Naive B cell (primary cell): ENCODE results near the gene AK5. TPM values are rescaled to one million over a fixed set of nuclear protein-coding genes. Genes with fewer than 3 reads are reported as not detected.
"Not testable (repeated sequence)": the region's sequence is repeated elsewhere in the genome, so short reads cannot be mapped to it uniquely, and the experiment has no call there.

ENCODE experiments used
- ATAC-seq, 2 donors: fragments of 150-1000 bp; cut with Tn5 transposase; 2 replicates each; pipeline ENCODE4 v1.10.0; 2021; ENCODE audit warnings: low read depth in 2 of 2, mild to moderate bottlenecking in 2 of 2, moderate library complexity in 2 of 2
- DNase-seq: peaks from one replicate; pipeline ENCODE4 v3.0.0; 2022
- H3K27ac Mint-ChIP-seq, 6 donors: one replicate each; pipeline ENCODE4 v1.8.0; 2020 to 2022; ENCODE audit warnings: mild to moderate bottlenecking in 6 of 6, mixed read lengths in 6 of 6, moderate library complexity in 5 of 6, inconsistent platforms in 2 of 6
- H3K27me3 Mint-ChIP-seq, 3 donors: one replicate each; pipeline ENCODE4 v1.8.0; 2021 to 2022; ENCODE audit warnings: mixed read lengths in 3 of 3, mild to moderate bottlenecking in 1 of 3
- H3K36me3 Mint-ChIP-seq, 2 donors: one replicate each; pipeline ENCODE4 v1.8.0; 2020 to 2022; ENCODE audit warnings: mixed read lengths in 2 of 2, inconsistent platforms in 1 of 2, mild to moderate bottlenecking in 1 of 2
- H3K4me1 Mint-ChIP-seq, 3 donors: one replicate each; pipeline ENCODE4 v1.8.0; 2020 to 2022; ENCODE audit warnings: mixed read lengths in 3 of 3, inconsistent platforms in 1 of 3, mild to moderate bottlenecking in 1 of 3, moderate library complexity in 1 of 3
- H3K4me3 Mint-ChIP-seq, 8 donors: one replicate each; pipeline ENCODE4 v1.8.0; 2020 to 2022; ENCODE audit warnings: mild to moderate bottlenecking in 8 of 8, mixed read lengths in 8 of 8, moderate library complexity in 8 of 8, inconsistent platforms in 2 of 8
- H3K9me3 Mint-ChIP-seq, 7 donors: one replicate each; pipeline ENCODE4 v1.8.0; 2020 to 2022; ENCODE audit warnings: mixed read lengths in 7 of 7, mild to moderate bottlenecking in 5 of 7, inconsistent platforms in 2 of 7, moderate library complexity in 1 of 7
- polyA plus RNA-seq, 6 donors: library from polyadenylated mRNA; unstranded; fragments of 300-500 nt; fragmentation: Illumina TruSeq; gene quantifications; one replicate each; pipeline ENCODE4 v1.2.3, GENCODE V29; 2021; ENCODE audit warnings: low read depth in 6 of 6

AK5 gene
- polyA plus RNA-seq, 6 donors from 2014 or later = 0.21 to 1.0 (median 0.36) TPM; not detected in 1

DNA sequence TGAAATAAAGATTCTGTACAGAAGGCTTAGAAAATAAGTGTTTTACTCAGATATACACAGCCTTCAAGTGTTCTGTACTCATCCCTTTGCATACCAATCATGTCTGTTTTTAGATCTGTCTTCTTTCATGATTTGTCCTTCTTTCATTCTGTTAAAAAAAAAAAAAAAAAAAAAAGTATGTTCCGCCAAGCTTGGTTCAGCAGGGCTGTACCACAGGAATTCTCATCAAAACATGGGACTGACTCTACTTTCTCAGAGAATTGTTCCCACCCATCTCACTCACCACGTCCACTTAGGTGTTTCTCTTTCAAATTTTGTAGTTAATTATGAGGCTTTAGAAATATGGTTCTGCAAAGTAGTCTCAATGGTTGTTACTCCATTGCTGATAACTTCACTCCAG is 119.0 kb downstream of the AK5 start:
- DNase-seq (no peak), ATAC-seq (no peak)
- H3K27ac Mint-ChIP-seq = no peak overlapping the region
- no peak overlapping the region for H3K4me3 Mint-ChIP-seq
- H3K27me3 Mint-ChIP-seq = peaks cover 4 to 9% (median 5%) of the 10 kb centered on the region in 3 donors
- peaks cover 0 to 17% (median 2%) of the 10 kb centered on the region in 7 donors for H3K9me3 Mint-ChIP-seq
- H3K4me1 Mint-ChIP-seq = no peaks in the 10 kb centered on the region
- no peaks in the 10 kb centered on the region for H3K36me3 Mint-ChIP-seq

DNA sequence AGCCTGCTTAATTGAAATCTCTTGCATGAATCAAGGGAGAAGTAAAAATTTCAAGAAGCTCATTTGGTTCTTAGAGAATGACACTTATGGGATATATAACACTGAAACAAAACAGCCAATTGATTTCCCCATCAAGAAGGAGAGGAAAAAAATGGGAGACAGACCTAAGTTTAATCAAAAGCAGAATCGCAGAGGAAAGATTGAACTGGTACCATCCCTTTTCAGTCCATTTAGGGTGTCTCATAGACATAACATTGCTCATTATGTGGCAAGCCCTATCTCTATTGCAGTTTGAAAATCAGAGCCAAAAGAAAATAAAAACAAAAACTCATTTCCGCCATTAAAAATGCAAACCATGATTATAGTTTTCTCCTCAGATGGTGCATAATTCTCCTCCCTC is 119.6 kb downstream of the AK5 start:
- no peak overlapping the region for H3K4me3 Mint-ChIP-seq
- peaks cover 5 to 15% (median 10%) of the 10 kb centered on the region in 3 donors for H3K27me3 Mint-ChIP-seq

DNA sequence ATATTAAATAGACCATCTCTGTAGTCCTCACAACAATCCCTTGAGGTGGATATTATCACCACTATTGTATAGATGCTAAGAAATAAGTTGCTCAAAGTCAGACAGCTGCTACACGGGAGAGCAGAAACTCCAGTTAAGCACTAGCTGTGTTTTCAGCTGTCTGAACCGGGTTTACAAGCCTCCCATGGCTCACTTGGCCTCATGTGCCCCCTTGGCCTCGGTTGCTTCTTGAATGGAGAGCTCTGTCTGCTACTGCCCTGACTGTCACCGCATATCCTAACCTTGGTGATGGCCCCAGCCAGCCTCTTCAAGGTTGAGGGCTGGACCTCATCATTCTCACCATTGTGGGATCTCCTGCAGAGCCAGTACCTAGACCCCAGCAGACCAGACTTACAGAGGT is 123.4 kb downstream of the AK5 start:
- peaks cover 3 to 29% (median 12%) of the 10 kb centered on the region in 7 donors for H3K9me3 Mint-ChIP-seq
- H3K27me3 Mint-ChIP-seq = peaks cover 21 to 29% (median 23%) of the 10 kb centered on the region in 3 donors
- no peak overlapping the region for H3K27ac Mint-ChIP-seq
- no peak overlapping the region for H3K4me3 Mint-ChIP-seq
- DNase-seq = no peak
- peaks cover 0 to 10% of the 10 kb centered on the region in 2 donors for H3K36me3 Mint-ChIP-seq
- no peaks in the 10 kb centered on the region for H3K4me1 Mint-ChIP-seq
- no peak for ATAC-seq

More for the DNA sequence above, 119.6 kb downstream of the AK5 start:
- Mint-ChIP-seq H3K36me3 (no peaks in the 10 kb centered on the region), H3K27ac (no peak overlapping the region), H3K9me3 (peaks cover 0 to 17% (median 2%) of the 10 kb centered on the region in 7 donors), H3K4me1 (no peaks in the 10 kb centered on the region)
- DNase-seq = no peak
- no peak for ATAC-seq

DNA sequence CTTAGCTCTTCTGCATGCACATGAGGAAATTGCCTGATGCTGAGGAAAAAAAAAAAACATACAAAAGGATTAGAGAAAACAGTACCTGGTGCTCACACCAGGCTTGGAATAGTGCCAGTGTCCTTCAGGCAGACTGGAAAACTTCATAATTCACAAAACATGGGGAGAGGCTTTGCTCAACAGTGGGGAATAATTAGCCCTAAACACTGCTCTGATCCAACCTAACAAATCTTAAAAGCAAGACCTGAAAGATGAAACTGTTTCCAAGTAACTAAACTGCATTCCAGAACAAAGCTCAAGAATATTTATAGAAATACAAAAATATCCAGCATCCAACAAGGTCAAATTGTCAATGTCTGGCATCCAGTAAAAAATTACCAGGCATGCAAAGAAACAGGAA is 124.8 kb downstream of the AK5 start:
- Mint-ChIP-seq H3K36me3 (peaks cover 0 to 10% of the 10 kb centered on the region in 2 donors), H3K4me3 (no peak overlapping the region), H3K27ac (no peak overlapping the region), H3K9me3 (peaks cover 3 to 29% (median 12%) of the 10 kb centered on the region in 7 donors), H3K4me1 (no peaks in the 10 kb centered on the region), H3K27me3 (peaks cover 27 to 35% (median 28%) of the 10 kb centered on the region in 3 donors)
- DNase-seq = no peak
- no peak for ATAC-seq

DNA sequence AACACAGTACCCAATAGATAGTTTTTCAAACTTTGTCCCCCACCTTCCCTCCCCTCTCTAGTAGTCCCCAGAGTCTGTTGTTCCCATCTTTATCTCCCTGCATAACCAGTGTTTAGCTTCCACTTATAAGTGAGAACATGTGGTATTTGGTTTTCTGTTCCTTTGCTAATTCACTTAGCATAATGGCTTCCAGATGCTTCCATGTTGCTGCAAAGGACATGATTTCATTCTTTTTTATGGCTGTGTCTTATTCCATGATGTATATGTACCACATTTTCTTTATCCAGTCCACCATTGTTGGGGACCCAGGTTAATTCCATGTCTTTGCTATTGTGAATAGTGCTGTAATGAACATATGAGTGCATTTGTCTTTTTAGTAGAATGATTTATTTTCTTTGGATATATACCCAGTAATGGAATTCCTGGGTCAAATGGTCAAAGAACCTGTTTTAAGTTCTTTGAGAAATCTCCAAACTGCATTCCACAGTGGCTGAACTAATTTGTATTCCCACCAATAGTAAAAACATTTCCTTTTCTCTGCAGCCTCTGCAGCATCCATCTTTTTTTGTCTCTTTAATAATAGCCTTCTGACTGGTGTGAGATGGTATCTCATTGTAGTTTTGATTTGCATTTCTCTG is 126.0 kb downstream of the AK5 start:
- Mint-ChIP-seq H3K4me1 (peaks cover 3 to 7% (median 4%) of the 10 kb centered on the region in 3 donors), H3K9me3 (peaks cover 3 to 29% (median 12%) of the 10 kb centered on the region in 7 donors), H3K27me3 (peaks cover 36 to 47% (median 38%) of the 10 kb centered on the region in 3 donors), H3K36me3 (peaks cover 0 to 10% of the 10 kb centered on the region in 2 donors), H3K4me3 (no peak overlapping the region), H3K27ac (no peak overlapping the region)
- DNase-seq (no peak), ATAC-seq (no peak)

DNA sequence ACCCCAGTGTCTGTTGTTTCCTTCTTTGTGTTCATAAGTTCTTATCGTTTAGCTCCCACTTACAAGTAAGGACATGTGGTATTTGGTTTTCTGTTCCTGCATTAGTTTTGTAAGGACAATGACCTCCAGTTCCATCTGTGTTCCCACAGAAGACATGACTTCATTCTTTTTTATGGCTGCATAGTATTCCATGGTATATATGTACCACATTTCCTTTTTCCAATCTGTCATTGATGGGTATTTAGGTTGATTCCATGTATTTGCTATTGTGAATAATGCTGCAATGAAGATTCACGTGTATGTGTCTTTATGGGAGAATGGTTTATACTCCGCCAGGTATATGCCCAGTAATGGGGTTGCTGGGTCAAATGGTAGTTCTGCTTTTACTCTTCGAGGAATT is 127.1 kb downstream of the AK5 start:
- H3K36me3 Mint-ChIP-seq = not testable (repeated sequence)

DNA sequence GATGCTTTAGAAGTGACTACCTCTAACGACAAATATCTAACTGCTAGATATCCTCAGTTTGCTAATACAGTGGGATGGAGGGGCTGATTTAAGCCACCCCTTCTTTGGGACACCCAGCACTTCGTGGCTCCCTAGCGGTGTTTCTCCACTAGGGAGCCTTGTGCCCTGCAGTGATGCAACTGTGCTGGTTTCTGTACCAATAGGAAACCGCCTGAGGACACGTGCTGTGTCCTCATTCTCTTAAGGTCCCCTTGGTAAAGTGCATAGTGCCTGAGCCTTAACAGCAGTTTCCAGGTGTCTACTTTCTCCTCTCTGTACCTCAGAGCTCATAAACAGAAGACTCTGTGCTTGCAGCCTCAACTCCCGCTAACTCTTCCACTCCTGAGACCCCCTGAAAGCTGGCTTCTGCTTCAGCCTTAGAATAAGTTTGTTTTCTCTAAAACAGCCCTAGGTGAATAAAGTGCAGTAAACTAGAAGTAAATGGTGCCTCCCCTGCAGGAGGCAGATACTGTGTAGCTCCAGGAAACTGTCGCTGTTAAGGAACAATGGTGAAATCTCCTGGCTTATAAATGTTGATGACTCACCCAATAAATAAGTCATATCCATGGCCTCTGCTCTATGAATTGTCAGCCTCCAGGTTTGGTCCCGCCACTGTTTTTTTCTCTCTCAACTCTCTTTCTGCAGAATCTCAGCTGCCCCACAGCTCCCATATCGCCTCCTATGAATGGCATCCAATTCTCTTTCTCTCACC is 130.4 kb downstream of the AK5 start:
- Mint-ChIP-seq H3K36me3 (peaks cover 2 to 10% of the 10 kb centered on the region in 2 donors), H3K27me3 (peaks cover 54 to 64% (median 58%) of the 10 kb centered on the region in 3 donors), H3K4me1 (peaks cover 14 to 20% (median 16%) of the 10 kb centered on the region in 3 donors), H3K9me3 (peaks cover 3 to 18% (median 10%) of the 10 kb centered on the region in 7 donors), H3K4me3 (no peak overlapping the region), H3K27ac (no peak overlapping the region)
- ATAC-seq (no peak), DNase-seq (no peak)

More for the DNA sequence above, 127.1 kb downstream of the AK5 start:
- H3K9me3 Mint-ChIP-seq = peaks cover 3 to 27% (median 10%) of the 10 kb centered on the region in 7 donors
- DNase-seq, ATAC-seq, H3K4me3 Mint-ChIP-seq, H3K27ac Mint-ChIP-seq: not testable (repeated sequence)
- peaks cover 14 to 18% (median 15%) of the 10 kb centered on the region in 3 donors for H3K4me1 Mint-ChIP-seq
- H3K27me3 Mint-ChIP-seq = peaks cover 47 to 57% (median 48%) of the 10 kb centered on the region in 3 donors

DNA sequence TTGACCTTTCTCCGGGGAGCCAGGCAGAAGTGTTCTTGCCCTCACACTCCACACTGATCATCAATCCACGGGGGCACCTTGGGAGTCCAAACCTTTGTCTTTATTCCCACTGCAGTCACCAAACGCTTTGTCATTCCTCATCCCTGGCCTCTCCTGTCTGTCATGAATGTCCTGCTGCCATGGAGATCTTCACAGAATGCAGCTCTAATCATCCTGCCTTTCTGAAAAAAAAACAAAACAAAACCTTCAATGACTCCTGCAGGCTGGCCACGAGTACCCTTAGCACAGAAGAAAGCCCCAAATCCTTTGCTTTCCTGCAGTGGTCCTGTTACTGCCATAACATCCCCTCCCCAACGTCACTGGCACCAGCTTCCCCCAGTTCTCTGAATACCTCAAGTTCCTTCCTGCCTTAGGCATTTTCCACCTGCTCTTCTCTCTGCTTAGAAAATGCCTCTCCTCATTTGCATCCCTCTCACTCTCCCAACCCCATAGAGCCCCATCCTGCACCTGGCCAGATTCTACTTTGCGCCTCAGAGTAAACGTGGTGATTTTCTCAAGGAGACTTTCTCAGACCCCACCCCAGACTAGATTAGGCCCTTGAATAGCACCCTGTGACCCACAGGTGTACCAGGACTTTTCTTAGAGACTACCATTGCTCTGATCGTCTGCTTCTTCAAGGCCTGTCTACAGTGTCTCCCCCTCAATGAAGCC is 131.2 kb downstream of the AK5 start:
- Mint-ChIP-seq H3K27ac (peak overlapping the region in 3 of 6 donors; percentile 25 to 67 (median 29)), H3K27me3 (peaks cover 56 to 70% (median 59%) of the 10 kb centered on the region in 3 donors), H3K9me3 (peaks cover 3 to 18% (median 11%) of the 10 kb centered on the region in 7 donors), H3K4me1 (peaks cover 14 to 20% (median 16%) of the 10 kb centered on the region in 3 donors), H3K4me3 (peak overlapping the region in 5 of 8 donors; percentile 3 to 49 (median 15)), H3K36me3 (peaks cover 4 to 10% of the 10 kb centered on the region in 2 donors)
- DNase-seq (peak; percentile 1), ATAC-seq (peak in 1 of 2 donors; percentile 37)

DNA sequence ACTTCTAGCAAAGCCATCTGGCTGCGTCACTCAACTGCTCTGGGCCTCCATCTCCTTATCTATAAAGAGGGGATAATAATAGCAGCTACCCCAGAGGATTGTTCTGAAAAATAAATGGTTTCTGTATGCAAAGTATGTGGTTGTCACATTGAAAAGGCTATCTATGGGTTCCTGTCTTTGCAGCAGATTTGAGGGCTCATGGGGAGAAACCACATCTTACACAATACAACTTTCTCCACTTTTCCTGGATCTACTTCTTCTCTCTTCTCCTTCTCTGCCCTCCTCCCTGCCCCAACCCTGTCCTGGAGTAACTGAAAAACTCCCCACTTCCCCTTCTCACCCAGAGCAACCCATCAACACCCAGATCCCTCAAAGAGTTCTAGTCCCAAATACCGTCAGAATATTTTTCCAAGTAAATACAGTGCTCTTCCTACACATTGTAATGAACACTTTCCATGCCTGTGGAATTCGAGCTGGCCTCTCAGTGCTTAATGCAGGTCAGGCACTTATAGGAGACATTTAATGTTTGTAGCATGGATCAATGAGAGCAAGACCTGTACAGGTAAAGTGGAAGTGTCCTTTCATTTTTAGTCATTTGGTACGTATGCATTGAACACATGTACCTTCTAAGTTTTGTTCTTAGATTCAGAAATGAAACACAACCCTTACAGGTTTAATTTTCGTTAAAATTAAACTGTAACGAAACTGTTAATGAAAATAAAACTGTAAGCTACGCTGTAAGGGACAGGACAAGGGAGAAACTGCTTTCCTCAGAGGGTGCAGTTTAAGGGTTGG is 131.9 kb downstream of the AK5 start:
- DNase-seq (no peak), ATAC-seq (peak; percentile 30 to 51)
- H3K27ac Mint-ChIP-seq = peak overlapping the region in 3 of 6 donors; percentile 3 to 67 (median 29)

DNA sequence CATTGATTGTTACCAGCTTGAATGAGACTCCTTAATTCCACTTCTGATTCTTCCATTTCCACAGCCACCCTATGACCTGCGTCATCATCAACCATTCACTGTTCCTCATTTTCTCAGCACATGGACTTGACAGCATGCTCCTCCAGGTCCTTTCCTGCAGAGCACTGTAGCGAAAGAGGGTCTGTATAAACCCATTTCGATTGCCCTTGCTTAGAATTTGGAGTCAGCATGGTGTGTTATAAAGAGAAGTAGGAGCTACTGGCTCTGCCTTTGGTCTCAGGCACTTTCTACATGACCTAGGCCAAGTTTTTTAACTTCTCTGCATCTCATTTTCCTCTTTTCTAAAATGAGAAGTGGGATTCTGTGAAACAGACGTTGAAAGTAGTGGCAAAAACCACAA is 133.8 kb downstream of the AK5 start:
- no peak for DNase-seq
- Mint-ChIP-seq H3K4me3 (no peak overlapping the region), H3K27ac (no peak overlapping the region), H3K4me1 (peaks cover 14 to 20% (median 16%) of the 10 kb centered on the region in 3 donors), H3K27me3 (peaks cover 53 to 62% (median 61%) of the 10 kb centered on the region in 3 donors), H3K9me3 (peaks cover 0 to 10% (median 4%) of the 10 kb centered on the region in 7 donors), H3K36me3 (peaks cover 0 to 4% of the 10 kb centered on the region in 2 donors)
- peak in 1 of 2 donors; percentile 27 for ATAC-seq

More for the DNA sequence above, 131.9 kb downstream of the AK5 start:
- Mint-ChIP-seq H3K4me1 (peaks cover 14 to 20% (median 16%) of the 10 kb centered on the region in 3 donors), H3K9me3 (peaks cover 2 to 20% (median 13%) of the 10 kb centered on the region in 7 donors), H3K4me3 (peak overlapping the region in 6 of 8 donors; percentile 3 to 53 (median 40)), H3K36me3 (peaks cover 4 to 9% of the 10 kb centered on the region in 2 donors), H3K27me3 (peaks cover 52 to 70% (median 61%) of the 10 kb centered on the region in 3 donors)

DNA sequence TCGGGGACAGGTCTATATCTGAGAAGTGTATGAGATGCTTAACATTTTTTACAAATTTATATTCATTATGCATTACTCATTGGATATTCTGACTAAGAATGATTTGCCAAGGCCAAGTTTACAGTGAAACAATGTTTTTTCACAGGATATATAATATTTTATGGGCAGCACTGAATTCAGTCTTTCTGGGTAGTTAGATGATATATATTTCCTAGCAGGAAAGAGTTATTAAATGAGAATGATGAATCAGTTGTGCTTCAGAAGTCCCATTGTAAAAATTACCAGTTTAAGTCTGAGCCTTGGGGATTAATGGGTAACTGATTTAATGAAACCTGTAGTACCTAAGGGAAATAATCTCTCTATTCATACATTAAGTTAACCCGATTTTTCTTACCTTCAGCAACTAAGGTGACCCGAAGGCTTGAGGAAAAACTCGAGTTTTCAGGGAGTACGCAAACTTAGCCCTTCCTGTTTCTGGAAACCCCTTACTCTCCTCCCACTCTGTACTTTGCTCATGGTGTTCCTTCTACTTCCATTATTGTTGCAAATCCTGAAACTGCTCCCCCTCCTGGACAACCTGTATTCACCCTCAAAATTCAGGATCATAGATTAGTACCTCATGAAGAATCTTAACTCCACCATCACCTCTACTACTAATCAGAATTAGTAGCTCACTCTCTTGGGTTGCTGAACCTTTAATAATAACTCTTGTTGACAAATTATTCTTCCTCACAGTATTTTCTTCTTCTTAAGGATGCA is 135.1 kb downstream of the AK5 start:
- peak overlapping the region in 1 of 6 donors; percentile 75 for H3K27ac Mint-ChIP-seq
- peaks cover 0 to 4% of the 10 kb centered on the region in 2 donors for H3K36me3 Mint-ChIP-seq
- no peak for DNase-seq
- peaks cover 0 to 10% (median 4%) of the 10 kb centered on the region in 7 donors for H3K9me3 Mint-ChIP-seq
- H3K4me3 Mint-ChIP-seq = no peak overlapping the region
- peaks cover 54 to 60% (median 58%) of the 10 kb centered on the region in 3 donors for H3K27me3 Mint-ChIP-seq
- peaks cover 14 to 20% (median 16%) of the 10 kb centered on the region in 3 donors for H3K4me1 Mint-ChIP-seq
- ATAC-seq = no peak

DNA sequence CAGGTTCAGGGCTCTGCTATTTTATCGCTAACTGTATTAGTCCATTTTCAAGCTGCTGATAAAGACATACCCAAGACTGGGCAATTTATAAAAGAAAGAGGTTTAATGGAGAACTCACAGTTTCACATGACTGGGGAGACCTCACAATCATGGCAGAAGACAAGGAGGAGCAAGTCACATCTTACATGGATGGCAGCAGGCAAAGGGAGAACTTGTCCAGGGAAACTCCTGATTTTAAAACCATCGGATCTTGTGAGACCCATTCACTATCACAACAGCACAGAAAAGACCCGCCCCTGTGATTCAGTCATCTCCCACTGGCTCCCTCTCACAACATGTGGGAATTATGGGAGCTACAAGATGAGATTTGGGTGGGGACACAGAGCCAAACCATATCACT is 136.2 kb downstream of the AK5 start:
- H3K27me3 Mint-ChIP-seq = peaks cover 51 to 58% (median 55%) of the 10 kb centered on the region in 3 donors
- not testable (repeated sequence) for H3K36me3 Mint-ChIP-seq, ATAC-seq, H3K4me3 Mint-ChIP-seq, H3K27ac Mint-ChIP-seq, H3K9me3 Mint-ChIP-seq, DNase-seq
- peaks cover 9 to 11% (median 10%) of the 10 kb centered on the region in 3 donors for H3K4me1 Mint-ChIP-seq
